SK-N-SH treated with all-trans-retinoic acid at 6 μM for 48 hours (cell line): ENCODE results near the gene TPGS1.

Experiments
- CSRNP3 ChIP-seq: fragments of 250-450 bp; sonication (Bioruptor Pico); IDR thresholded peaks from 2 replicates; pipeline ENCODE4 v1.5.1; 2021; ENCODE audit warnings: mild to moderate bottlenecking, moderate library complexity
- OSR1 ChIP-seq: fragments of 250-450 bp; sonication (Bioruptor Pico); IDR thresholded peaks from 2 replicates; pipeline ENCODE4 v1.8.0; 2022; ENCODE audit warnings: moderate library complexity, mild to moderate bottlenecking, inconsistent platforms
- PATZ1 ChIP-seq: fragments of 250-450 bp; sonication (Bioruptor Pico); IDR thresholded peaks from 2 replicates; pipeline ENCODE4 v1.8.0; 2020; ENCODE audit warnings: mild to moderate bottlenecking, moderate library complexity, borderline replicate concordance
- PPARA ChIP-seq: fragments of 250-450 bp; sonication (Bioruptor Pico); IDR thresholded peaks from 2 replicates; pipeline ENCODE4 v1.5.0; 2020; ENCODE audit warnings: mild to moderate bottlenecking, borderline replicate concordance
- TCF4 ChIP-seq: fragments of 250-450 bp; sonication (Bioruptor Pico); IDR thresholded peaks from 2 replicates; pipeline ENCODE4 v1.8.0; 2021; ENCODE audit warnings: mild to moderate bottlenecking, moderate library complexity, borderline replicate concordance
- TOX ChIP-seq: fragments of 250-450 bp; sonication (Bioruptor Pico); IDR thresholded peaks from 2 replicates; pipeline ENCODE4 v1.8.0; 2021; ENCODE audit warnings: mild to moderate bottlenecking, moderate library complexity, borderline replicate concordance
- ZC3H10 ChIP-seq: fragments of 250-450 bp; sonication (Bioruptor Pico); IDR thresholded peaks from 2 replicates; pipeline ENCODE4 v1.5.1; 2021; ENCODE audit warnings: mild to moderate bottlenecking, moderate library complexity
- ZFP3 ChIP-seq: fragments of 250-450 bp; sonication (Bioruptor Pico); IDR thresholded peaks from 2 replicates; pipeline ENCODE4 v1.5.0; 2020; ENCODE audit warnings: mild to moderate bottlenecking, moderate library complexity

GRCh38 chr19:459724-460511, 47.4 kb upstream of the TPGS1 start:
- no peak for TF ChIP-seq ZFP3 (CRISPR knock-in tag)
- no peak for TF ChIP-seq TOX (CRISPR knock-in tag)
- TF ChIP-seq OSR1 (CRISPR knock-in tag) = no peak
- TF ChIP-seq PATZ1 (CRISPR knock-in tag) = no peak
- no peak for TF ChIP-seq PPARA (CRISPR knock-in tag)
- TF ChIP-seq TCF4 (CRISPR knock-in tag) = no peak
- TF ChIP-seq CSRNP3 (CRISPR knock-in tag) = no peak
- TF ChIP-seq ZC3H10 (CRISPR knock-in tag) = no peak
